Breast epithelium (tissue), 3 donors: ENCODE data around the gene REC114.

Experiments used
- POLR2A ChIP-seq: fragments of 450-650 bp; IDR thresholded peaks from one replicate; pipeline ENCODE4 v1.6.1; 2016; ENCODE audit warnings: antibody characterized with exemption, mild to moderate bottlenecking, moderate library complexity
- POLR2AphosphoS5 ChIP-seq, 3 donors: sonication (generic); formaldehyde crosslinking; IDR thresholded peaks; one replicate each; pipeline ENCODE4 v1.6.1; 2017; ENCODE audit warnings: antibody characterized with exemption in 3 of 3
- TF ChIP-seq, protein P1 (sequence below), 3 donors: fragments of 450-650 bp; IDR thresholded peaks; one replicate each; pipeline ENCODE4 v1.5.1; 2016 to 2017; ENCODE audit warnings: antibody characterized with exemption in 3 of 3, mild to moderate bottlenecking in 3 of 3, moderate library complexity in 3 of 3

DNA sequence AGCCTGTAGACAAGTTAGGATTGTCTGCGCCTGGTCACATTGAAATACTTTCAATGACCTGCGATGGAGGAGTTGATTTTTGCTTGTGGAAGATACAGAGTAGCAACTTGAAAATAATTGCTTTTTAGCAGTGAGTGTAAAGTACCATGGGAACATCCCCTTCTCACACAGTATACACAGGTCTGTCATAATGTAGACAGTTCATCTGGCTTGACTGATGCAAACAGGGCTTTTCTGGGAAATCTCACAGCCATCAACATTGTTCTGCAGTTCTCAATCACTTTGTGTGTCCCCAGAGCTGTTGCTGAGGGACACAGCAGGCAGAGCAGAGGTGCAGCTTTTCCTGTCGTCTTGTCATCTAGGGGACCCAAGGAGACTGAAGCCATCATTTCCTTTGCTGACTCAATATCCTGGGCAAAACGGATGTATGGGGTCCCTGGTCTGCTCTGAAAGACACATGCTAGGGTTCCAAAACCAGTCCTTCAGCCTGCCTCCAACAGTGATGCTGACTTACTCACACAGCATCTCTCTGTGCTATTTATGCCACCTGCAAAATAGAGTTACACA, 5.3 kb upstream of the REC114 start:
- TF ChIP-seq, protein P1, sequence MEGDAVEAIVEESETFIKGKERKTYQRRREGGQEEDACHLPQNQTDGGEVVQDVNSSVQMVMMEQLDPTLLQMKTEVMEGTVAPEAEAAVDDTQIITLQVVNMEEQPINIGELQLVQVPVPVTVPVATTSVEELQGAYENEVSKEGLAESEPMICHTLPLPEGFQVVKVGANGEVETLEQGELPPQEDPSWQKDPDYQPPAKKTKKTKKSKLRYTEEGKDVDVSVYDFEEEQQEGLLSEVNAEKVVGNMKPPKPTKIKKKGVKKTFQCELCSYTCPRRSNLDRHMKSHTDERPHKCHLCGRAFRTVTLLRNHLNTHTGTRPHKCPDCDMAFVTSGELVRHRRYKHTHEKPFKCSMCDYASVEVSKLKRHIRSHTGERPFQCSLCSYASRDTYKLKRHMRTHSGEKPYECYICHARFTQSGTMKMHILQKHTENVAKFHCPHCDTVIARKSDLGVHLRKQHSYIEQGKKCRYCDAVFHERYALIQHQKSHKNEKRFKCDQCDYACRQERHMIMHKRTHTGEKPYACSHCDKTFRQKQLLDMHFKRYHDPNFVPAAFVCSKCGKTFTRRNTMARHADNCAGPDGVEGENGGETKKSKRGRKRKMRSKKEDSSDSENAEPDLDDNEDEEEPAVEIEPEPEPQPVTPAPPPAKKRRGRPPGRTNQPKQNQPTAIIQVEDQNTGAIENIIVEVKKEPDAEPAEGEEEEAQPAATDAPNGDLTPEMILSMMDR (IDR thresholded peaks at IDR 0.05) = no peak
- TF ChIP-seq POLR2AphosphoS5 (IDR thresholded peaks at IDR 0.05) (no peak), POLR2A (no peak)
